CD4-positive, alpha-beta T cell treated with Interleukin-12 subunit alpha and Interleukin-12 subunit beta, for 1 hour (primary cell): ENCODE data around the gene DISP3.
"Not testable (repeated sequence)": the region's sequence is repeated elsewhere in the genome, so short reads cannot be mapped to it uniquely, and the experiment has no call there.

ENCODE experiments used
- DNase-seq: peaks from one replicate; pipeline ENCODE4 v3.0.0-alpha.2; 2020

The DISP3 gene

GRCh38 chr1:11580049-11580448 lies 101.1 kb downstream of the DISP3 start:
- DNase-seq: not testable (repeated sequence)

- no peak for DNase-seq
Observed at GRCh38 chr1:11581445-11581991, 102.6 kb downstream of the DISP3 start.

- DNase-seq: no peak
Observed at GRCh38 chr1:11585389-11585788, 106.4 kb downstream of the DISP3 start.
